Measurements from ENCODE around the gene PAX5. TPM values are rescaled to one million over a fixed set of nuclear protein-coding genes. Genes with fewer than 3 reads are reported as not detected.

Gene PAX5
- polyA plus RNA-seq, 1 of the 3 experiments (the other 2 are of a cell fraction): 0.05 TPM

- Histone ChIP-seq H3K9me3 (no peaks in the 10 kb centered on the region), H3K9me2 (no peaks in the 10 kb centered on the region), H3K27ac (ENCODE audit: low read depth in 2 of 2, low read length in 1 of 2) (no peak overlapping the region), H3K4me3 (ENCODE audit: low read depth in 2 of 2, low read length in 1 of 2) (no peak overlapping the region; a peak in 1 of 4 replicates), H4K20me1 (ENCODE audit: insufficient read depth) (no peaks in the 10 kb centered on the region), H3K4me1 (ENCODE audit: control insufficient read depth in 1 of 2, insufficient read depth in 2 of 2, low read depth in 1 of 2, low read length in 1 of 2) (no peaks in the 10 kb centered on the region), H3K4me2 (no peak overlapping the region), H3K27me3 (ENCODE audit: insufficient read depth) (peaks cover 21% of the 10 kb centered on the region), H2AFZ (ENCODE audit: low read depth) (no peak overlapping the region), H3K79me2 (ENCODE audit: insufficient read depth) (no peaks in the 10 kb centered on the region), H3K9ac (no peak overlapping the region), H3K36me3 (replicated peaks in 1 of 2; ENCODE audit: control insufficient read depth in 1 of 2, insufficient read depth in 2 of 2, low read length in 1 of 2) (no peaks in the 10 kb centered on the region), H3F3A (replicated peaks; ENCODE audit: insufficient read depth) (no peaks in the 10 kb centered on the region)
- no peak for DNase-seq
- 44% methylated on average over 7 of the region's 7 CpGs for WGBS (ENCODE audit: low lambda C conversion rate)
- no peak for TF ChIP-seq SMC3 (IDR thresholded peaks at IDR 0.05; ENCODE audit: low read depth, low read length)
- no peak for TF ChIP-seq EP300 (IDR thresholded peaks at IDR 0.05; ENCODE audit: borderline replicate concordance in 1 of 2, low read depth in 1 of 2, low read length in 1 of 2)
- no peak for TF ChIP-seq NRF1 (IDR thresholded peaks at IDR 0.05; ENCODE audit: low read depth, low read length)
- no peak for TF ChIP-seq FOXM1 (IDR thresholded peaks at IDR 0.05; ENCODE audit: low read depth)
- TF ChIP-seq NFIC (IDR thresholded peaks at IDR 0.05; ENCODE audit: borderline replicate concordance): no peak
- no peak for TF ChIP-seq PBX3 (IDR thresholded peaks at IDR 0.05)
- no peak for TF ChIP-seq GABPA (IDR thresholded peaks at IDR 0.05; ENCODE audit: low read depth)
- no peak for TF ChIP-seq ELF1 (IDR thresholded peaks at IDR 0.05)
- no peak for TF ChIP-seq TEAD4 (IDR thresholded peaks at IDR 0.05; ENCODE audit: borderline replicate concordance, insufficient read depth)
- no peak for TF ChIP-seq FOXJ3 (CRISPR knock-in tag; IDR thresholded peaks at IDR 0.05)
- TF ChIP-seq CHD2 (IDR thresholded peaks at IDR 0.05; ENCODE audit: low read length, partially characterized antibody): no peak
- no peak for TF ChIP-seq POLR2AphosphoS5 (IDR thresholded peaks at IDR 0.05; ENCODE audit: low read depth, low read length)
- no peak for TF ChIP-seq CTCF (IDR thresholded peaks at IDR 0.05)
- TF ChIP-seq RFX5 (IDR thresholded peaks at IDR 0.05; ENCODE audit: low read length): no peak
- no peak for TF ChIP-seq FOSL2 (IDR thresholded peaks at IDR 0.05; ENCODE audit: borderline replicate concordance, low read depth)
- no peak for TF ChIP-seq USF2 (IDR thresholded peaks at IDR 0.05; ENCODE audit: borderline replicate concordance, low read depth, low read length)
- TF ChIP-seq YY1 (IDR thresholded peaks at IDR 0.05; ENCODE audit: low read depth): no peak
- ChIA-PET POLR2A (no interaction called here), CTCF (interaction anchor here (0.7 to 6.9 kb wide), 7 partner anchors 8 to 468 kb away, joined by 3 to 68 read pairs (median 4); no protein-coding TSS in a partner anchor)
These were observed 172.4 kb downstream of the PAX5 start for GRCh38 chr9:36861528-36862205.
